ENCODE results near the gene DCAF7. TPM values are rescaled to one million over a fixed set of nuclear protein-coding genes. Genes with fewer than 3 reads are reported as not detected.

The DCAF7 gene
- total RNA-seq, 4 donors from 2014 or later = 24.9 to 45.2 (median 34.2) TPM

- intact Hi-C loops (cut with DNase I) = no loop called here
- WGBS = 85% methylated on average over 20 of the region's 20 CpGs
- DNase-seq (ENCODE audit: extremely low spot score) = no peak
Measured at GRCh38 chr17:63533433-63534077, 16.7 kb upstream of the DCAF7 start.

GRCh38 chr17:63534078-63534570 is 16.2 kb upstream of the DCAF7 start:
- intact Hi-C loops (cut with DNase I) = no loop called here
- peaks cover 7 to 12% (median 11%) of the 10 kb centered on the region in 4 donors for H3K4me1 ChIP-seq
- H3K9me3 ChIP-seq = no peaks in the 10 kb centered on the region
- TF ChIP-seq CTCF (IDR thresholded peaks at IDR 0.05) (no peak), POLR2AphosphoS5 (IDR thresholded peaks at IDR 0.05) (no peak), POLR2A (IDR thresholded peaks at IDR 0.05; ENCODE audit: low read depth) (no peak), EP300 (IDR thresholded peaks at IDR 0.05) (no peak)
- no peak overlapping the region for H3K4me3 ChIP-seq
- DNase-seq (ENCODE audit: extremely low spot score) = no peak
- WGBS = 94% methylated on average over 14 of the region's 17 CpGs
- peaks cover 0 to 46% (median 12%) of the 10 kb centered on the region in 4 donors for H3K27me3 ChIP-seq
- no peaks in the 10 kb centered on the region for H3K36me3 ChIP-seq
- no peak overlapping the region for H3K27ac ChIP-seq (replicated peaks in 1 of 4)

More at GRCh38 chr17:63533433-63534077, 16.7 kb upstream of the DCAF7 start:
- no peaks in the 10 kb centered on the region for H3K9me3 ChIP-seq
- H3K27ac ChIP-seq (replicated peaks in 1 of 4) = no peak overlapping the region
- H3K36me3 ChIP-seq = no peaks in the 10 kb centered on the region
- TF ChIP-seq POLR2AphosphoS5 (IDR thresholded peaks at IDR 0.05) = no peak
- TF ChIP-seq EP300 (IDR thresholded peaks at IDR 0.05) = no peak
- no peak for TF ChIP-seq POLR2A (IDR thresholded peaks at IDR 0.05; ENCODE audit: low read depth)
- TF ChIP-seq CTCF (IDR thresholded peaks at IDR 0.05) = no peak
- H3K4me3 ChIP-seq = no peak overlapping the region
- peaks cover 7 to 10% (median 9%) of the 10 kb centered on the region in 4 donors for H3K4me1 ChIP-seq
- peaks cover 0 to 40% (median 8%) of the 10 kb centered on the region in 4 donors for H3K27me3 ChIP-seq

- Histone ChIP-seq H3K27ac (replicated peaks in 1 of 4) (no peak overlapping the region), H3K36me3 (no peaks in the 10 kb centered on the region), H3K27me3 (peaks cover 0 to 54% (median 16%) of the 10 kb centered on the region in 4 donors), H3K4me1 (peaks cover 7 to 12% (median 11%) of the 10 kb centered on the region in 4 donors), H3K4me3 (no peak overlapping the region), H3K9me3 (no peaks in the 10 kb centered on the region)
- intact Hi-C loops (cut with DNase I) = no loop called here
- no peak for DNase-seq (ENCODE audit: extremely low spot score)
- WGBS = 82% methylated on average over 13 of the region's 13 CpGs
- TF ChIP-seq EP300 (IDR thresholded peaks at IDR 0.05) = no peak
- TF ChIP-seq CTCF (IDR thresholded peaks at IDR 0.05) = no peak
- TF ChIP-seq POLR2AphosphoS5 (IDR thresholded peaks at IDR 0.05) = no peak
- no peak for TF ChIP-seq POLR2A (IDR thresholded peaks at IDR 0.05; ENCODE audit: low read depth)
Measured at GRCh38 chr17:63534816-63535455, 15.3 kb upstream of the DCAF7 start.

GRCh38 chr17:63535640-63536039 is 14.6 kb upstream of the DCAF7 start:
- no peak for TF ChIP-seq EP300 (IDR thresholded peaks at IDR 0.05)
- TF ChIP-seq POLR2AphosphoS5 (IDR thresholded peaks at IDR 0.05) = no peak
- TF ChIP-seq POLR2A (IDR thresholded peaks at IDR 0.05; ENCODE audit: low read depth) = no peak
- no peak for TF ChIP-seq CTCF (IDR thresholded peaks at IDR 0.05)
- Histone ChIP-seq H3K4me3 (no peak overlapping the region), H3K27ac (replicated peaks in 1 of 4) (no peak overlapping the region), H3K27me3 (peaks cover 0 to 61% (median 16%) of the 10 kb centered on the region in 4 donors), H3K4me1 (peaks cover 7 to 12% (median 11%) of the 10 kb centered on the region in 4 donors), H3K36me3 (no peaks in the 10 kb centered on the region), H3K9me3 (no peaks in the 10 kb centered on the region)
- WGBS = 95% methylated on average over 14 of the region's 24 CpGs
- no peak for DNase-seq (ENCODE audit: extremely low spot score)
- intact Hi-C loops (cut with DNase I) = no loop called here
